HCT116 (cell line): Measurements from ENCODE around the gene NDC80. TPM values are rescaled to one million over a fixed set of nuclear protein-coding genes. Genes with fewer than 3 reads are reported as not detected.

ENCODE experiments used
- ATAC-seq: fragments of 200-7000 bp; cut with Tn5 transposase; 2 replicates; pipeline ENCODE4 v1.9.1; 2020; ENCODE audit warnings: mild to moderate bottlenecking, moderate library complexity
- BruUV-seq: library from RNA; stranded (reverse); fragments of 400-500 nt; replicated peaks from 2 replicates; lab custom pipeline; 2021; lab: Mats Ljungman, UMichigan
- CTCF ChIA-PET: fragments of 300-600 bp; sonication (Branson Sonifier 250); formaldehyde crosslinking; loops from one replicate; lab custom pipeline; 2021; ENCODE audit warnings: antibody characterized with exemption; lab: Charles Lee
- POLR2A ChIA-PET: fragments of 300-600, 350-600 bp; sonication (Branson Sonifier 250); formaldehyde crosslinking; loops from one replicate; lab custom pipeline; 2021; ENCODE audit warnings: antibody characterized with exemption; lab: Charles Lee
- RAD21 ChIA-PET, 2 experiments: fragments of 300-600 bp; sonication (Branson Sonifier 250); formaldehyde crosslinking; loops; one replicate each; lab custom pipeline; 2023; ENCODE audit warnings: low total read pairs in 2 of 2; ENCODE audit not compliant: uncharacterized antibody in 2 of 2, unreplicated experiment in 2 of 2, low non-redundant PET in 1 of 2; lab: Charles Lee
- DNase-seq: peaks from one replicate; pipeline ENCODE4 v3.0.0-alpha.2; 2010; ENCODE audit warnings: low read depth, low spot score
- H2AFZ ChIP-seq: fragments of 200-600 bp; shearing (Covaris generic), sonication (generic); 2 replicates; pipeline ENCODE4 v1.6.1; 2017; ENCODE audit warnings: low read depth, mixed run types, mixed read lengths, antibody characterized with exemption, low read length; ENCODE audit not compliant: poor library complexity, severe bottlenecking
- H3K27ac ChIP-seq: 2 replicates; pipeline ENCODE4 v1.5.1; 2012; ENCODE audit warnings: low read depth, low read length
- H3K27me3 ChIP-seq: fragments of 200-600 bp; sonication (generic); 2 replicates; pipeline ENCODE4 v1.6.1; 2016; ENCODE audit warnings: mixed run types, low read length, mixed read lengths; ENCODE audit not compliant: insufficient read depth
- H3K36me3 ChIP-seq, 2 experiments: fragments of 200-500 bp in 1 of 2; fragments of 200-600 bp in 1 of 2; sonication (Bioruptor generic) in 1 of 2; sonication (generic) in 1 of 2; 2 replicates each; pipeline versions ENCODE4 v1.5.1 to v1.6.1; 2014 to 2016; ENCODE audit warnings: low read length in 2 of 2, inconsistent platforms in 1 of 2, mixed read lengths in 1 of 2, mixed run types in 1 of 2; ENCODE audit not compliant: insufficient read depth in 2 of 2, control insufficient read depth in 1 of 2
- H3K4me1 ChIP-seq, 2 experiments: fragments of 200-600 bp in 1 of 2; sonication (generic) in 1 of 2; 2 replicates each; pipeline versions ENCODE4 v1.5.1 to v1.6.1; 2012 to 2017; ENCODE audit warnings: low read length in 2 of 2, inconsistent platforms in 1 of 2, mild to moderate bottlenecking in 1 of 2, mixed read lengths in 1 of 2, mixed run types in 1 of 2, moderate library complexity in 1 of 2; ENCODE audit not compliant: insufficient read depth in 2 of 2, control insufficient read depth in 1 of 2
- H3K4me2 ChIP-seq: fragments of 200-600 bp; sonication (generic); 2 replicates; pipeline ENCODE4 v1.6.1; 2017; ENCODE audit warnings: mixed run types, low read length, mixed read lengths
- H3K4me3 ChIP-seq, 2 experiments: fragments of 200-600 bp in 1 of 2; sonication (generic) in 1 of 2; replicated peaks in 1 of 2; 2 replicates each; pipeline ENCODE4 v1.5.1; 2011 to 2016; ENCODE audit warnings: low read length in 2 of 2, control low read depth in 1 of 2, low read depth in 1 of 2, mild to moderate bottlenecking in 1 of 2, mixed read lengths in 1 of 2, mixed run types in 1 of 2
- H3K79me2 ChIP-seq: fragments of 200-600 bp; sonication (generic); 2 replicates; pipeline ENCODE4 v1.6.1; 2017; ENCODE audit warnings: mild to moderate bottlenecking, mixed run types, low read length, moderate library complexity, mixed read lengths; ENCODE audit not compliant: insufficient read depth
- H3K9ac ChIP-seq: fragments of 200-600 bp; sonication (generic); 2 replicates; pipeline ENCODE4 v1.6.1; 2016; ENCODE audit warnings: low read length, mixed read lengths
- H3K9me2 ChIP-seq: fragments of 200-600 bp; sonication (generic), shearing (Covaris generic); 2 replicates; pipeline ENCODE4 v1.6.1; 2017; ENCODE audit warnings: mixed run types, mild to moderate bottlenecking, moderate library complexity; ENCODE audit not compliant: insufficient read depth
- H3K9me3 ChIP-seq, 2 experiments: fragments of 200-500 bp in 1 of 2; fragments of 200-600 bp in 1 of 2; sonication (Bioruptor generic) in 1 of 2; sonication (generic) in 1 of 2; 2 replicates each; pipeline ENCODE4 v1.6.1; 2014 to 2017; ENCODE audit warnings: low read length in 2 of 2, mixed read lengths in 2 of 2, inconsistent platforms in 1 of 2, low read depth in 1 of 2, mild to moderate bottlenecking in 1 of 2, mixed run types in 1 of 2, moderate library complexity in 1 of 2; ENCODE audit not compliant: control insufficient read depth in 1 of 2, insufficient read depth in 1 of 2
- H4K20me1 ChIP-seq: fragments of 200-600 bp; sonication (generic), shearing (Covaris generic); 2 replicates; pipeline ENCODE4 v1.6.1; 2017; ENCODE audit warnings: mixed run types, mild to moderate bottlenecking, moderate library complexity; ENCODE audit not compliant: insufficient read depth
- ATF3 ChIP-seq: IDR thresholded peaks from 2 replicates; pipeline ENCODE4 v1.6.1; 2012
- CEBPB ChIP-seq: IDR thresholded peaks from 2 replicates; pipeline ENCODE4 v1.6.1; 2012; ENCODE audit warnings: low read depth
- EGR1 ChIP-seq: IDR thresholded peaks from 2 replicates; pipeline ENCODE4 v1.6.1; 2012; ENCODE audit warnings: low read depth
- EZH2 ChIP-seq: fragments of 200-600 bp; sonication (generic); IDR thresholded peaks from 2 replicates; pipeline ENCODE4 v1.6.1; 2017; ENCODE audit warnings: antibody characterized with exemption, mixed run types
- FOSL1 ChIP-seq: IDR thresholded peaks from 2 replicates; pipeline ENCODE4 v1.6.1; 2012; ENCODE audit warnings: low read depth
- JUND ChIP-seq: IDR thresholded peaks from 2 replicates; pipeline ENCODE4 v1.6.1; 2012
- POLR2A ChIP-seq: IDR thresholded peaks from 2 replicates; pipeline ENCODE4 v1.7.0; 2011; ENCODE audit warnings: borderline replicate concordance; ENCODE audit not compliant: insufficient read depth, insufficient read length; ENCODE audit errors: extremely low read depth
- RAD21 ChIP-seq: IDR thresholded peaks from 2 replicates; pipeline ENCODE4 v1.6.1; 2012; ENCODE audit warnings: low read depth, mild to moderate bottlenecking
- REST ChIP-seq: IDR thresholded peaks from 2 replicates; pipeline ENCODE4 v1.6.1; 2012; ENCODE audit warnings: low read depth
- SP1 ChIP-seq: IDR thresholded peaks from 2 replicates; pipeline ENCODE4 v1.6.1; 2012; ENCODE audit warnings: low read depth
- SRF ChIP-seq: IDR thresholded peaks from 2 replicates; pipeline ENCODE4 v1.6.1; 2012; ENCODE audit warnings: low read depth
- YY1 ChIP-seq: IDR thresholded peaks from 2 replicates; pipeline ENCODE4 v1.6.1; 2011; ENCODE audit warnings: low read length, low read depth, moderate library complexity, mild to moderate bottlenecking; ENCODE audit not compliant: insufficient replicate concordance; ENCODE audit errors: extremely low read depth
- ZBTB33 ChIP-seq: IDR thresholded peaks from 2 replicates; pipeline ENCODE4 v1.6.1; 2011; ENCODE audit warnings: mild to moderate bottlenecking, low read length, moderate library complexity; ENCODE audit not compliant: insufficient replicate concordance; ENCODE audit errors: extremely low read depth
- ZFX ChIP-seq: fragments of 450-650 bp; IDR thresholded peaks from 2 replicates; pipeline ENCODE4 v1.6.1; 2017
- intact Hi-C: fragments of 100-400 bp; cut with micrococcal nuclease; formaldehyde crosslinking; loops from 2 replicates; pipeline ENCODE4 v1.10.0; 2022
- total RNA-seq: library from RNA; stranded (reverse); gene quantifications from one replicate; pipeline ENCODE4 v1.2.1, GENCODE V29; 2021; ENCODE audit not compliant: unreplicated experiment

NDC80 gene
- total RNA-seq, 1 experiment from 2014 or later: 46.0 TPM

- TF ChIP-seq ATF3 (no peak), FOSL1 (no peak), SP1 (no peak), CEBPB (no peak), EZH2 (no peak)
- no peak overlapping the region for H3K4me2 ChIP-seq
Measured at GRCh38 chr18:2612996-2613395, 41.6 kb downstream of the NDC80 start.

GRCh38 chr18:2617401-2617998 is 46.1 kb downstream of the NDC80 start:
- no peak overlapping the region for H3K4me3 ChIP-seq
- peaks cover 20 to 22% of the 10 kb centered on the region in 2 experiments for H3K36me3 ChIP-seq
- no TSS peak for BruUV-seq
- intact Hi-C loops: no loop called here
- ATAC-seq: no peak
- ChIA-PET RAD21 (no interaction called here), CTCF (no interaction called here), POLR2A (no interaction called here)
- no peaks in the 10 kb centered on the region for H3K9me2 ChIP-seq
- no peaks in the 10 kb centered on the region for H3K4me1 ChIP-seq
- H3K4me2 ChIP-seq: no peak overlapping the region
- DNase-seq: no peak
- no peaks in the 10 kb centered on the region for H3K27me3 ChIP-seq
- no peaks in the 10 kb centered on the region for H3K79me2 ChIP-seq
- no peaks in the 10 kb centered on the region for H3K9me3 ChIP-seq
- H3K9ac ChIP-seq: no peak overlapping the region
- no peak for TF ChIP-seq REST
- TF ChIP-seq ZBTB33: no peak
- no peak for TF ChIP-seq ZFX
- TF ChIP-seq EGR1: no peak
- TF ChIP-seq CEBPB: no peak
- no peak for TF ChIP-seq YY1
- no peak for TF ChIP-seq FOSL1
- no peak for TF ChIP-seq SRF
- TF ChIP-seq SP1: no peak
- TF ChIP-seq JUND: no peak
- TF ChIP-seq POLR2A: no peak
- no peak for TF ChIP-seq RAD21
- H2AFZ ChIP-seq: no peak overlapping the region
- H4K20me1 ChIP-seq: no peaks in the 10 kb centered on the region
- H3K27ac ChIP-seq: no peak overlapping the region

More at GRCh38 chr18:2612996-2613395, 41.6 kb downstream of the NDC80 start:
- peaks cover 35 to 41% of the 10 kb centered on the region in 2 experiments for H3K36me3 ChIP-seq
- no peak overlapping the region for H3K4me3 ChIP-seq
- CTCF ChIA-PET: no interaction called here
- H3K27me3 ChIP-seq: no peaks in the 10 kb centered on the region
- H4K20me1 ChIP-seq: no peaks in the 10 kb centered on the region
- H3K9me3 ChIP-seq: no peaks in the 10 kb centered on the region
- POLR2A ChIA-PET: no interaction called here
- ATAC-seq: no peak
- H3K9ac ChIP-seq: no peak overlapping the region
- H2AFZ ChIP-seq: no peak overlapping the region
- H3K79me2 ChIP-seq: no peaks in the 10 kb centered on the region
- intact Hi-C loops: no loop called here
- H3K27ac ChIP-seq: no peak overlapping the region
- no peaks in the 10 kb centered on the region for H3K9me2 ChIP-seq
- H3K4me1 ChIP-seq: no peaks in the 10 kb centered on the region
- RAD21 ChIA-PET: no interaction called here
- DNase-seq: no peak
- BruUV-seq: no TSS peak
